Mesenchymal stem cell (in vitro differentiated cells and primary cell): ENCODE measurements around the gene COL1A1.

Source experiments
- DNase-seq: peaks from one replicate; pipeline ENCODE4 v3.0.0-alpha.2; 2013
- H2AFZ ChIP-seq: one replicate; pipeline ENCODE4 v1.6.1; 2013; ENCODE audit warnings: low read depth, mild to moderate bottlenecking, control low read depth, inconsistent platforms, low read length, moderate library complexity
- H2AK5ac ChIP-seq: 2 replicates; pipeline ENCODE4 v1.6.1; 2013; ENCODE audit warnings: low read length, moderate library complexity, mild to moderate bottlenecking, inconsistent platforms; ENCODE audit not compliant: severe bottlenecking
- H2BK120ac ChIP-seq: one replicate; pipeline ENCODE4 v1.6.1; 2013; ENCODE audit warnings: low read depth, mild to moderate bottlenecking, inconsistent platforms, low read length, moderate library complexity
- H2BK12ac ChIP-seq, 2 experiments: one replicate each; pipeline ENCODE4 v1.6.1; 2013; ENCODE audit warnings: inconsistent platforms in 2 of 2, low read length in 2 of 2, mild to moderate bottlenecking in 2 of 2, moderate library complexity in 2 of 2, control low read depth in 1 of 2
- H2BK15ac ChIP-seq: one replicate; pipeline ENCODE4 v1.6.1; 2013; ENCODE audit warnings: mild to moderate bottlenecking, low read depth, inconsistent platforms; ENCODE audit not compliant: poor library complexity, severe bottlenecking
- H2BK5ac ChIP-seq: 2 replicates; pipeline ENCODE4 v1.6.1; 2013; ENCODE audit warnings: low read depth, mild to moderate bottlenecking, low read length, control low read depth, inconsistent platforms; ENCODE audit not compliant: poor library complexity, severe bottlenecking
- H3K14ac ChIP-seq, 2 experiments: one replicate each; pipeline ENCODE4 v1.6.1; 2013; ENCODE audit warnings: inconsistent platforms in 2 of 2, low read length in 2 of 2, control low read depth in 1 of 2, mild to moderate bottlenecking in 1 of 2, moderate library complexity in 1 of 2
- H3K18ac ChIP-seq, 2 experiments: one replicate each; pipeline ENCODE4 v1.6.1; 2013; ENCODE audit warnings: inconsistent platforms in 2 of 2, low read length in 2 of 2, control low read depth in 1 of 2, low read depth in 1 of 2, mild to moderate bottlenecking in 1 of 2
- H3K23ac ChIP-seq, 2 experiments: one replicate each; pipeline ENCODE4 v1.6.1; 2013; ENCODE audit warnings: inconsistent platforms in 2 of 2, low read length in 2 of 2, mild to moderate bottlenecking in 2 of 2, moderate library complexity in 2 of 2, control low read depth in 1 of 2
- H3K27ac ChIP-seq: 2 replicates; pipeline ENCODE4 v1.5.1; 2013; ENCODE audit warnings: mild to moderate bottlenecking, moderate library complexity, low read length, control low read depth, inconsistent platforms; ENCODE audit not compliant: poor library complexity, severe bottlenecking
- H3K27me3 ChIP-seq, 2 experiments: 2 replicates each; pipeline versions ENCODE4 v1.6.1 to v1.7.0; 2013; ENCODE audit warnings: low read length in 2 of 2, mild to moderate bottlenecking in 2 of 2, moderate library complexity in 2 of 2, control low read depth in 1 of 2, inconsistent platforms in 1 of 2; ENCODE audit not compliant: control insufficient read depth in 1 of 2, insufficient read depth in 1 of 2
- H3K36me3 ChIP-seq, 2 experiments: 2 replicates each; pipeline versions ENCODE4 v1.6.1 to v1.7.0; 2013; ENCODE audit warnings: low read length in 2 of 2, control low read depth in 1 of 2, inconsistent platforms in 1 of 2, low read depth in 1 of 2, mild to moderate bottlenecking in 1 of 2; ENCODE audit not compliant: insufficient read depth in 2 of 2, control insufficient read depth in 1 of 2
- H3K4ac ChIP-seq, 2 experiments: one replicate each; pipeline ENCODE4 v1.6.1; 2013; ENCODE audit warnings: inconsistent platforms in 2 of 2, low read length in 2 of 2, mild to moderate bottlenecking in 2 of 2, moderate library complexity in 2 of 2, control low read depth in 1 of 2, low read depth in 1 of 2
- H3K4me1 ChIP-seq: 2 replicates; pipeline ENCODE4 v1.6.1; 2013; ENCODE audit warnings: low read depth, low read length, control low read depth; ENCODE audit not compliant: control insufficient read depth, insufficient read depth
- H3K4me2 ChIP-seq: 2 replicates; pipeline ENCODE4 v1.6.1; 2013; ENCODE audit warnings: low read length, mild to moderate bottlenecking, inconsistent platforms; ENCODE audit not compliant: poor library complexity, severe bottlenecking
- H3K4me3 ChIP-seq, 2 experiments: 2 replicates each; pipeline versions ENCODE4 v1.5.1 to v1.7.0; 2013; ENCODE audit warnings: low read length in 2 of 2, mild to moderate bottlenecking in 2 of 2, control low read depth in 1 of 2, low read depth in 1 of 2; ENCODE audit not compliant: insufficient read depth in 1 of 2
- H3K79me1 ChIP-seq: replicated peaks from 2 replicates; pipeline ENCODE4 v1.6.1; 2013; ENCODE audit warnings: mild to moderate bottlenecking, control low read depth, low read length, inconsistent platforms; ENCODE audit not compliant: poor library complexity, severe bottlenecking
- H3K9ac ChIP-seq: 2 replicates; pipeline ENCODE4 v1.7.0; 2013; ENCODE audit warnings: mild to moderate bottlenecking, low read length, moderate library complexity
- H3K9me3 ChIP-seq: 2 replicates; pipeline ENCODE4 v1.7.0; 2013; ENCODE audit warnings: mild to moderate bottlenecking, low read length; ENCODE audit not compliant: control insufficient read depth
- H4K8ac ChIP-seq: one replicate; pipeline ENCODE4 v1.6.1; 2013; ENCODE audit warnings: inconsistent platforms, mild to moderate bottlenecking, low read length, moderate library complexity
- H4K91ac ChIP-seq: one replicate; pipeline ENCODE4 v1.6.1; 2013; ENCODE audit warnings: mild to moderate bottlenecking, low read length, inconsistent platforms
- WGBS: methylation state at CpG from one replicate; pipeline ENCODE4 v1.1.7; 2013; ENCODE audit warnings: mixed read lengths; 5-methylcytosine and 5-hydroxymethylcytosine counted together

Gene COL1A1

GRCh38 chr17:50221266-50221863, 19.9 kb upstream of the COL1A1 start:
- H3K27me3 ChIP-seq = no peaks in the 10 kb centered on the region
- peak overlapping the region; percentile 90 for H4K8ac ChIP-seq
- H3K79me1 ChIP-seq = peaks cover 2% of the 10 kb centered on the region
- peak overlapping the region; percentile 99 for H4K91ac ChIP-seq
- H3K4me2 ChIP-seq = no peak overlapping the region
- peak overlapping the region; percentile 82 to 100 for H3K18ac ChIP-seq
- peak overlapping the region; percentile 90 to 100 for H2BK12ac ChIP-seq
- no peak overlapping the region for H3K23ac ChIP-seq
- peak overlapping the region; percentile 99 for H3K27ac ChIP-seq
- peak overlapping the region; percentile 100 for H2BK120ac ChIP-seq
- DNase-seq = peak; percentile 89
- peak overlapping the region; percentile 89 for H2BK5ac ChIP-seq
- H3K4ac ChIP-seq = peak overlapping the region; percentile 96
- peak overlapping the region; percentile 99 for H2AK5ac ChIP-seq
- peak overlapping the region; percentile 39 to 55 for H3K14ac ChIP-seq
- no peaks in the 10 kb centered on the region for H3K9me3 ChIP-seq
- peak overlapping the region; percentile 76 for H3K9ac ChIP-seq
- H3K4me3 ChIP-seq = peak overlapping the region in 1 of 2 experiments; percentile 62
- peaks cover 0 to 2% of the 10 kb centered on the region in 2 experiments for H3K36me3 ChIP-seq
- H2BK15ac ChIP-seq = peak overlapping the region; percentile 99
- WGBS = 72% methylated on average over 8 of the region's 9 CpGs
- H2AFZ ChIP-seq = no peak overlapping the region
- H3K4me1 ChIP-seq = peaks cover 24% of the 10 kb centered on the region

GRCh38 chr17:50220811-50221210, 19.4 kb upstream of the COL1A1 start:
- H2AFZ ChIP-seq = no peak overlapping the region
- peaks cover 0 to 2% of the 10 kb centered on the region in 2 experiments for H3K36me3 ChIP-seq
- WGBS = 94% methylated on average over 15 of the region's 15 CpGs

GRCh38 chr17:50219939-50220465, 18.6 kb upstream of the COL1A1 start:
- Histone ChIP-seq H3K23ac (no peak overlapping the region), H3K4me2 (peak overlapping the region; percentile 44), H2BK12ac (peak overlapping the region; percentile 64 to 100), H3K36me3 (peaks cover 0 to 2% of the 10 kb centered on the region in 2 experiments), H2AFZ (no peak overlapping the region), H3K79me1 (peaks cover 2% of the 10 kb centered on the region), H3K4me1 (peaks cover 24% of the 10 kb centered on the region), H3K27ac (peak overlapping the region; percentile 99), H3K4me3 (peak overlapping the region in 1 of 2 experiments; percentile 54), H2BK5ac (peak overlapping the region; percentile 98), H3K18ac (peak overlapping the region; percentile 82 to 100), H3K4ac (peak overlapping the region; percentile 96), H3K9me3 (no peaks in the 10 kb centered on the region), H2BK15ac (no peak overlapping the region), H4K91ac (no peak overlapping the region), H2BK120ac (peak overlapping the region; percentile 75), H4K8ac (peak overlapping the region; percentile 90), H2AK5ac (peak overlapping the region; percentile 99), H3K9ac (peak overlapping the region; percentile 87), H3K14ac (no peak overlapping the region), H3K27me3 (no peaks in the 10 kb centered on the region)
- DNase-seq = peak; percentile 92
- WGBS = 11% methylated on average over 4 of the region's 4 CpGs

More at GRCh38 chr17:50220811-50221210, 19.4 kb upstream of the COL1A1 start:
- peak overlapping the region; percentile 39 to 55 for H3K14ac ChIP-seq
- DNase-seq = no peak
- H2AK5ac ChIP-seq = peak overlapping the region; percentile 99
- no peak overlapping the region for H3K23ac ChIP-seq
- H2BK15ac ChIP-seq = peak overlapping the region; percentile 99
- peak overlapping the region; percentile 82 to 100 for H3K18ac ChIP-seq
- peak overlapping the region; percentile 96 for H3K4ac ChIP-seq
- H2BK12ac ChIP-seq = peak overlapping the region; percentile 64 to 100
- peak overlapping the region; percentile 90 for H4K8ac ChIP-seq
- peak overlapping the region; percentile 100 for H2BK120ac ChIP-seq
- peak overlapping the region; percentile 99 for H3K27ac ChIP-seq
- H3K4me1 ChIP-seq = peaks cover 24% of the 10 kb centered on the region
- H4K91ac ChIP-seq = peak overlapping the region; percentile 99
- no peak overlapping the region for H3K4me2 ChIP-seq
- H3K9me3 ChIP-seq = no peaks in the 10 kb centered on the region
- H3K79me1 ChIP-seq = peaks cover 2% of the 10 kb centered on the region
- H3K4me3 ChIP-seq = no peak overlapping the region
- no peaks in the 10 kb centered on the region for H3K27me3 ChIP-seq
- H2BK5ac ChIP-seq = peak overlapping the region; percentile 89
- H3K9ac ChIP-seq = peak overlapping the region; percentile 87

- Histone ChIP-seq H3K4me2 (peak overlapping the region; percentile 44), H2BK120ac (peak overlapping the region; percentile 15), H3K9ac (peak overlapping the region; percentile 87), H3K14ac (no peak overlapping the region), H2BK15ac (no peak overlapping the region), H3K23ac (no peak overlapping the region), H2AFZ (no peak overlapping the region), H3K27ac (peak overlapping the region; percentile 99), H3K4me1 (peaks cover 24% of the 10 kb centered on the region), H3K9me3 (no peaks in the 10 kb centered on the region), H2AK5ac (no peak overlapping the region), H2BK5ac (peak overlapping the region; percentile 98), H2BK12ac (no peak overlapping the region), H3K79me1 (peaks cover 2% of the 10 kb centered on the region), H4K8ac (no peak overlapping the region), H3K36me3 (peaks cover 0 to 2% of the 10 kb centered on the region in 2 experiments), H4K91ac (no peak overlapping the region), H3K18ac (peak overlapping the region in 1 of 2 experiments; percentile 83), H3K4ac (peak overlapping the region; percentile 24 to 53), H3K27me3 (no peaks in the 10 kb centered on the region), H3K4me3 (peak overlapping the region in 1 of 2 experiments; percentile 54)
- 0% methylated on average over 1 of the region's 5 CpGs for WGBS
- DNase-seq = peak; percentile 93
These were observed 17.9 kb upstream of the COL1A1 start for GRCh38 chr17:50219342-50219741.
